GM21423 (cell line): Measurements from ENCODE around the gene ARFRP1.

Experiments used
- ATAC-seq: cut with Tn5 transposase; IDR thresholded peaks from one replicate; pipeline ENCODE4 v1.9.1; 2021; ENCODE audit warnings: mild to moderate bottlenecking, moderate library complexity; ENCODE audit not compliant: unreplicated experiment

ARFRP1 gene, protein sequence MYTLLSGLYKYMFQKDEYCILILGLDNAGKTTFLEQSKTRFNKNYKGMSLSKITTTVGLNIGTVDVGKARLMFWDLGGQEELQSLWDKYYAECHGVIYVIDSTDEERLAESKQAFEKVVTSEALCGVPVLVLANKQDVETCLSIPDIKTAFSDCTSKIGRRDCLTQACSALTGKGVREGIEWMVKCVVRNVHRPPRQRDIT

DNA sequence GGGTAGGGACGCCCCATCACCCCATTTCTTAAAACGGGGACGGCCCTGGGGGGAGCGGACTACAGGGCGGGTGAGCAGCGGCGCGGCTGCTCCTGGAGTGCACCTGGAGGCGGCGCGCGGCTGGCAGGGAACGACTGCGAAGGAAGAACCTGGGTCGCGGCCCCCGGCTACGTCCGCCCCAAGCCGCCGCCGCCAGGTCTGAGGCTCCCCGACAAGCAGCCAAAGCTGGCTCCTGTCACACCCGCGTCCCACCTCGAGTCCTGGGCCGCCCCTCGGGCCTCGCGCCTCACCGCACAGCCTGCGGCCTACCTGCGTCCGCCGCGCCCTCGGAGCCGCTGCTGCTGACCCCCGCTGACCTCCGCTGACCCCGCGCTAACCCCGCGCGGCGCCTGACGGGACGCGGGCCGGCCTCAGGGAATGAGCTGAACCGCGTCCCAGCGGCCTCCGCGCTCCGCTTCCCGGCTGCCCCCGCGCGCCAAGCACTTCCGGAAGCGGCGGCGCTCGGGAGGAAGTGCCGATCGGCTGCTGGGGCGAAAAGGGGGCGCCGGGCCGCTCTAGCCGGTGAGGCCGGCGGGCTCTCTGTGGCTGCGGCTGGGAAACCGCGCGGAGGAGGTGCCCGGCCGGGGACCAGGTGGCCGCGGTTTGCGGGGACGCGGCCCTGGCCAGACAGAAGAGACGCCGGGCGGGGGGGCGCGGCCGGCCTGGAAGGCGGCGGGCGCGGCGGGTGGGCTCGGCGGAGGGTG, at the start of gene ARFRP1, which contains the start of gene ZGPAT:
Gene ARFRP1 (minus strand): TSS at position 419 of the 743 bp plus-strand sequence. CDS start 885 bp downstream, outside the sequence.
Gene ZGPAT (plus strand): TSS at position 482 of the 743 bp plus-strand sequence. CDS start 542 bp downstream, outside the sequence.
- peak; percentile 75 for ATAC-seq

DNA sequence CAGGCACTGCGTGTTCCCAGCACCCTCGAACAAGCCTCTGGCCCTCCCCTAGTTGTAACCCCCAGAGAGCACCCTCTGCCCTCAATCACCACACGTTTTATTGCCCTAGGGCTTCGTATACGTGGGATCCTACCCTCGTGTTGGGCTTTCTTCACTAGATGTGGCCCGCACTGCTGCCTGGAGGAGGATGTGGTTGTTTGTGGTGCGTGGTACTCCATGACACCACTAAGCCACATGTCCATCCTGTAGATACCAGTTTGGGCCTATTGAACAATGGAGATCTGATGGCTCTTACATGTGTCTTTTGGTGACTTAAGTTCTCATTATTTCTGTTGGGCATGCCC, 48.8 kb upstream of the ARFRP1 start:
- ATAC-seq: no peak

DNA sequence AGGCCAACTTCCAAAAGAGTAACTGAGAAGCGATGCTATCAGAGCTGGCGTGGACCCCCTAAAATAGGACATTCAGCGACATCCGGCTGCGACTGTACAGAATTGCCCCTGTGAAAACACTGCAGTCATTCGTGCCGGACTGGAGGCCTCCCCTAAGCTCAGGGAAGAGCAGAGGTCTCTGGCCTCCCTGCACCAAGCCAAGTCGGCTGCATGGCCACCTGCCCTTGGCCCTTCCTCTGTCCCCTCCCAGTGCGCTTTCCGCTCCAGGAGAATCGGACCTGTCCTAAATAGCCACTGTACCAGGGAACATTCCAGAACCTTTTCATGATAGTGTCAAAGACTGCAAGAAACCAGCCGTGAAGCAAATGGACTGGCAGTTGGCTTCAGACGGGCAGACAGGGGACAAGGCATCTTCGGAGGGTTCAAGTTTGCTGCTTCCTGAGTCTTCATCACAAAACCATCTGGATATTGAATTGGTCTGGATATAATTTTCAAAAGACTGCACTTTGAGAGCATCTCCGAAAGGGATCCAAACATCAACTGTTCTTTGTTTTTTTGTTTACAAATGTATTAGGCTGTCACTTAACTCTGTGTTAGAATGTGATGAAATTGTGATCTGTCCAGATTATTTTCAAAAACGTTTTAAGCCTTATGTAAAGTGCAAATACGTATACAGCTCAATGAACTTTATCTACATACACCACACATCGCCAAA, 48.3 kb upstream of the ARFRP1 start:
- no peak for ATAC-seq

DNA sequence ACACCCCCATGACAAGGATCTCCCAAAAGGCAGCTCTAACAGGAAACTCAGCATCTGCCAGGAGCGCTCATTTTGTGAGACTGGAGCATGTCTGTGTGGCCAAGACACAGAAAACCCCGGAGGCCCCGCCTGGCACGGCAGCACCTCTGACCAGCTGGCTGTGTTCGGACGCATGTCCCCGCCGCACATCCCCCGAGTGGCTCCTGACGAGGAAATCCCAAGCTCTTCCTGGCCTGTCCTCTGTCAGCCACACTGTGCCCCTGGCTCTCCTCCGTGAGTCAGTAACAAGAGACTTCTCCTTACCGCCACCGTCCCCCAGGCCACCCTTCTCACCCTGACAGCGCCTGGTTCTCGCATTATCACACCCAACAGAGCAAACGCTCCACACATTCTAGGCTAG, 46.2 kb upstream of the ARFRP1 start:
- ATAC-seq: no peak

DNA sequence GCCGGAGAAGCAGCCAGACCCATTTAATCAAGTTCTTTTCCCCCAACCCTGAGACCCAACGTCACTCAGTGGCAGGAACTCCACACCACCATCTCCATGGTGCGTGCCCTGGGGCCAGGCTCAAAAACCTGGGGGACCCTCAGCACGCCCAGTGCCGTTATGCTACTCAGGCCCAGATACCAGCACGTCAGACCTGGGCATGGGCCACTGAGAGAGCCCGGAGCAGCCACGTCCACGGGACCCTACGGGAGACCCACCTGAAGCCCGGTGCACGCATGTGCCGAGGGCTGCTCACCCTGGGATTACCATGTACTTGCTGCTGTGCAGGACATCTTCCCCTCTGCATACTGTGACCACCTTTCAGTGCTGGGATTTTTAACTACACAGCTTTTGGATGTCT, 45.6 kb upstream of the ARFRP1 start:
- no peak for ATAC-seq

DNA sequence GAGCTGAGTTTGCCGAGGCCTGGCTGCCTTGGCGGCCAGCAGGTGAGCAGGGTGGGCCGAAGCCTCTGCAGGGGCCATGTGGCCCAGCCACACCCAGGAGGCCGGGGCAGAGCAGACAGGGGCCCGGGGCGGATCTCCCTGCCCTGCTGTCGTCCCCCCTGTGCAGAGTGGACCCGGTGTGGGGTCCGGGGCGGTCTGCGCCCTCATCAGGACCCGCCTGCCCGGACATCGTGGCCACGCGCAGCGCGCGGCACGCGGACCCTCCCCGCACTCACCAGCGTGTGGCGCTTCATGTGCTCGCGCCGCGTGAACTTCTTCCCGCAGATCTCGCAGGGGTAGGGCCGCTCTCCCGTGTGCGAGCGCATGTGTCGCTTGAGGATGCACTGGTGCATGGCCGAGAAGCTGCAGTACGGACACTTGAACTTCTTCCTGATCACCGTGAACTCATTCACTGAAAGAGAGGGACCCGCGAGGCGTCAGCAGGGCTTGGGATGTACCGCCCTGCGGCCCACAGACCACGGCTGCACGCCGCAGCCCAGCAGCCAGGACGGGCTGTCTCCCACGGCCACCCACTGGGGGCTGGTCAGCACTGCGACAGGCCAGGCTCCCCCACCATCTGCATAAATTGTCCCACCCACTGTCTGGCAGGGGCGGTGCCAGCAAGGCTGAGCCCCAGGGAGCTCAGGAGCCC, 44.8 kb upstream of the ARFRP1 start:
- no peak for ATAC-seq

DNA sequence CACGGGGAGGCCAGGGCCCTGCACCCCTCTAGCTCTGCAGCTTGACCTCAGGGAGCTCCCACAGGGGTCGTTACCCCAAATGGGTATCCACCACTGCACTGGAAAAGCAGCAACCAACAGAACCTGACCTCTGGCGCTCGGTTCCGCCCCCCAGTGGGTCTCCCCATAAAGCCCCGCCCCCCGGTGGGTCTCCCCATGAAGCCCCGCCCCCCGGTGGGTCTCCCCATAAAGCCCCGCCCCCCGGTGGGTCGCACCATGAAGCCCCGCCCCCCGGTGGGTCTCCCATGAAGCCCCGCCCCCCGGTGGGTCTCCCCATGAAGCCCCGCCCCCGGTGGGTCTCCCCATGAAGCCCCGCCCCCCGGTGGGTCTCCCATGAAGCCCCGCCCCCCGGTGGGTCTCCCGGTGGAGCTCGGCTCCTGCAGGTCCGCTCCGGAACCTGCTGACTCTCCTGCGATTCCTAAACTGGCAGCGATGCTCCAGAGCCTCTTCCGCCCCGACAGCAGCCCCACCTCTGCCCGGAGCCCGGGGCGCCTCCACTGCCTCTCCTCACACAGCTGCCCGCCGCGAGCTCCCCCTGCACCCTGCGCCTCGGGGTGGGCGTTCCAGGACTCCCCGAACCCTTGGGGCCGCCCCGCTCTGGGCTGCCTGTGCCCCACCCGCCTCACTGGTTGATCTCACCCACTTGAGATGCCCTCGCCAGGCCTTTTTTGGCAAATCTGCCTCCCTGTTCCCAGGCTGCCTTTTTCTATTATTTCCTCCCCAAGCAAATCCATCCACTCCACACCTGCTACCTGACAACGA, 43.9 kb upstream of the ARFRP1 start:
- no peak for ATAC-seq

DNA sequence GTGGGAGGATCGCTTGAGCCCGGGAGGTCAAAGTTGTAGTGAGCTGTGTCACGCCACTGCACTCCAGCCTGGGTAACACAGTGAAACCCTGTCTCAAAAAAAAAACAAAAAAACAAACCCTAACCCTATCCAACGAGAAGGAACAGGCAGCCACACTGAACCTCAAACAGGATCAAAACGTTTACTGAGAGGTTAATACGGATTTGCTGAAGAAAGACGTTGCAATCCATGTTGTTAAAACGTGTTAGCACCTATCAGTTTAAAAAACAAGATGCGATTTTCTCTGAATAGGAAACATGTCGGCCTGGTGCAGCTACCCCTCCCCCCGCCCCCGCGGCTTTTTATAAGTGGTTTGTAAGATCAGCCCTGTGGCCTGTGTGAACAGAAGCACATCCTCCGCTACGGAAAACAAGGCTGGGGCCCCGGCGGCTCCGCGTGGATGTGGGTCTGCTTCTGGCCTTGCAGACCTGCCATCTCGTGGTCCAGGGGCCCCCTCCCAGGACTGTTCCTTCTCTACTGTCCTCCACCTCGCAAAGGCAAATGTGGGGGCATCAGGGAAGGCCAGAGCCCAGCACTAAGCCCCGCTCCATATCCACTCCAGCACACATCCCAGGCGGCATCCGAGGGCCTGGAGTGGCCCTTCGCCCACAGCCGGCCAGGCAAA, 43.2 kb upstream of the ARFRP1 start:
- no peak for ATAC-seq

DNA sequence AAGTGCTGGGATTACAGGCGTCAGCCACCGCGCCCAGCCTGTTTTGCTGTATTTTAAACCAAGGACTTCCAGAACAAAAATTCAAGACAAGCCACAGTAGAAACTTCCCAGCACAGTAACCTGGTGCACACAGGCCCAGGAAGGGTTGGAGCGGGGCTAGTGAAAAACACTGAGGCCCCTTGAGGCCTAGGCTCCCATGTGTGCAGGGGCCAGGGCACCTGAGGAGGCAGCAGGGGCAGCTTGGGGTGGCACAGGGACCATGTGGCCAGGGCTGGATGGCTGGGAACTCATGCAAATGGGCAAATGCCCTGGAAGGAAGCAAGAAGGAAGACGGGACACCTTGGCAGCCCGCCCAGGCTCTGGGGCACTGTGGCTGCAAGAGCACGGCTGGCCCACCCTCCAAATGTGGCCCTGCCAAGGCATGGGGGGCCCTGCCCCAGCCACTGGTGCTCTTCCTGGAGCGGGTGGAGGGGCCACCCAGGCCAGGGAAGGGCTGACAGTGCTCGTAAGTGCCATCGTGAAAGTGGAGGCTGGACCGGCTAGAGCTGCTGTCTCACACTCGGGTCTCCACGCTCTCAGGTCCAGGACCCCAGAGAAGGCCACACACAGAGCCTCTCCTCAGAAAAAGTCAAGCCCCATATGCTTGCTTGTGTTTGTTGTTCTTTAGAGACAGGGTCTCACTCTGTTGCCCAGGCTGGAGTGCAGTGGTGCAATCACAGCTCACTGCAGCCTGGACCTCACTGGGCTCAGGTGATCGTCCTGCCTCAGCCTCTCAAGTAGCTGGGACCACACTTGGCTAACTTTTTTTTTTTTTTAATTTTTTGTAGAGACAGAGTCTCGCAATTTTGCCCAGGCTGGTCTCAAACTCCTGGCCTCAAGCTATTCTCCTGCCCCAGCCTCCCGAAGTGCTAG, 42.1 kb upstream of the ARFRP1 start:
- no peak for ATAC-seq

DNA sequence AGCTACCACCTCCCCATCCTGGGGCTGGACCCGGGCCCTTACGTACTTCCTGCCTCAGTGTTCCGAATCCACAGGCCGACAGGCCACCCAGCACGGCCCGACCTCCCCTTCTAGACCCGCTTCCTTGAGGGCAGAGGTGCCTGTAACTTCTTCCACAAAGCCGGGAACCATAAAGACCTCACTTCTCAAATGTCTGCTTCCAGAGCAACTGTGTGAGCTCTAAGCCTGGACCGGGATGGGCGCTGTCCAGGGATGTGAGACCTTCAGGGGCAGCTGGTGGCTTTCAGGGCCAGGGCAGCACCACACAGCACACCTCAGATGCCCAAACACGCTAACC, 41.1 kb upstream of the ARFRP1 start:
- no peak for ATAC-seq

DNA sequence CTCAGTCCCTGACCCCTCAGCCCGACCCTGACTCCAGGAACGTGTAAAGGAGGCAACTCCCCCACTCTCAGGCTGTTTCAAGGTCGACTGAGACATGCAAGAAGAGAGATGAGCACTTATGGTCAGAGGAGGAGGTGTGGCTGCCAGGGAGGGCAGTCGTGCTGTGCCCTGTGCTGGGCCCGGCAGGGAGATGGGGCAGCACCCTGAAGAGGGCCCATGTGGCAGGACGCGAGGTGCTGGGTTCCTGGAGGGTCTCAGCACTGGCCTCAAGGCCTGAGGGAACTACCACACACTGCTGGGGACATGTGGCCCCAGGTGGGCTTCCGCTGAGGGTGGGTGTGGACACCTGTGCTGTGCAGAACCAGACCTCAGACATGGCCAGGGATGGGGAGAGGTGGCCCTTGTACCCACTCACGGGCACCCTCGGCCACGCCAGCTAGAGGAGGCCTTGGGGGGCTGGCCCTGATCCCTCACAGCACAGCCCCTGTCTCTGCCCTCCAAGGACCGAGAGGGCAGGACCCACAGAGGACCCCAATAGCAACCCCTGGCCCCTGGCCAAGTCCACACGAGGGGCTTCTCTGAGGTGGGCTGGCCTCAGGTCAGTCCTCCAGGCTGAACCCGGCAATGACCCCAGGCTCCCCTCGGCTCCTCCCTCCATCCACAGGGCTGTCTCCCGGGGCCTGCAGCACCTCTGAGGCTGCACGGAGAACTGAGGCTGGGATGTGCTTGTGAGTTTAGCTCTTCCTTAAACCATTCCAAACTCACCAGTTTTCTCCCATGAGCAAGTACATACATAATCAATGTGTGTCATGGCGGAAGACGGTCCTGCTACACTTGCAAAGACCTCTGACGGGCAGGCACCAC, 40.5 kb upstream of the ARFRP1 start:
- ATAC-seq: no peak

DNA sequence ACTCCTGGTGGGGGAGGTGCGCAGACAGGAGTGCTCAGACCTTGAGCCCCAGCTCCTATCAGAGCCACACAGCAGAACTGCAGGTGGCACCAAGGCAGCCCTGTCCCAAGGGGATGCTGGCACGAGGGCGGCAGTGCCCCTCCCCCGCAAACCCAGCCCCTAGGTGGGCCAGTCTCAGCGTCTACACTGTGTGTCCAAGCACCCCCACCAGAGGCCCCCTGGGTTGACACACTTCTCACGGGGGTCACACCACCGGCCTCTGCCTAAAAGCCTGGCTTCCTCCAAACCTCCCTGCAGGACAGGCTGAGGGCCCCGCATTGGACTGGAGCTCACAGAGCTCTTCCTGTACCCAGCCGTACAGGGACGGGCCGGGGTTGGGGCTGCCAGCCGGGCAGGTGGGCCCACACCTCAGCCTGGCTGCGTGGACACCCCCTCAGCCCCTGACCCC, 39.9 kb upstream of the ARFRP1 start:
- no peak for ATAC-seq

DNA sequence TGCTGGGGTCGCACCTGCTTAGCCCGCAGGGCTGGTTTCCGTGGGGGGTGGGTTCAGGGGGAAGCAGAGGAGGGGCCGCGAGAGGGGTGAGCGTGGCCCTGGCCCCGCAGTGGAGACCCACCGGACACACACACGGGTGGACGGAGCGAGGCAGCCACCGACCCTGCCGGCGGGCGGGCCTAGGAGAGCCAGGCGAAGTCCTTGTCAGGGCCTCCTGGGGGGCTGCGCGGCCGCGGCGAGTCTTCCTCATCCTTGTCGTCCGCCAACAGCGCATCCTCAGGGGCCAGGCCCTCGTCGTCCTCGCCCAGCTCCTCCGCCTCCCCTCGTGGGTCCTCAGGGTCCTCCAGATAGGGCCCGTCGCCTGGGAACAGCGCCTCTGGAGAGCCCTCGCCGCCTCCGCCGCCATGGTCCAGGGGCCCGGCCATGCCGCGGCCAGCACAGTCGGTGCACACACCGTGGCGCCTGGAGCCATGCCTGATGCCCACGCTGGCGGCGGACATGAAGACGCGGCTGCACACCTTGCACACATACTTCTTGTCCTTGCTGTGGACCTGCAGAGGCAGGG, 39.1 kb upstream of the ARFRP1 start:
- ATAC-seq: no peak

DNA sequence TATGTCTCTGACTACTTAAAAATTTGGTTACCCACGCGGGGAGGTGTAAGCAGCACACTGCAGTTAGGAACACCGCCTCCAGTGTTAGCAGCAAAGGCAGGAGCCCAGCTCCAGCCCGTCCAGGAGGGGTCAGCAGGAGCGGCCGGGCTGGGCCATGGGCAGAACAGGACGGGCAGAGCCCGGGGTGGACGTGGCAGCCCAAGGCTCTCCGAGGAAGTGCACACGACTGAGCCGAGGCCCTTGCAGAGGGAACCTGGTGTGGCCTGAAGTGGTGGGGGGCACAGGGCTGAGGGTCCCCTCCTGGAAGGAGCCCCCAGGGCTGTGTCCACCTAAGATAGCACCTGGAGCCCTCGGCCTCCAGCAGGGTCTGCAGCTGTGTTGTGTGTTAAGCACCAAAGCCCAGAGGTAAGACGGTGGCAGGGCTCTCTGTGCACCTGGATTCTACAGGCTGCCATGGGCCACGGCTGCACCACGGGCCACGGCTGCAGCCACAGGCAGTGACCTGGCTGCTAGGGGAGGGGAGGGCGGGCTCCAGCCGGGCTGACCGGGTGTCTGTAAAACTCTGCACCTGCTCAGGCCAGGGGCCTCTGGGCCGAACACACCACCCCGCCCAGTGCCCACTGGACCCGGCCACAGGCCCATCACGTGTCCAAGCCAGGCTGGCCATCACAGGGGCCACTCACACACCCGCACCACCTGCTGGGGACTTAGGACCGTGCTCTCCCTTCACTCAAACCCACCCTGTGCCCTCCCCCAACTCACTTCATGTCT, 38.4 kb upstream of the ARFRP1 start:
- no peak for ATAC-seq

DNA sequence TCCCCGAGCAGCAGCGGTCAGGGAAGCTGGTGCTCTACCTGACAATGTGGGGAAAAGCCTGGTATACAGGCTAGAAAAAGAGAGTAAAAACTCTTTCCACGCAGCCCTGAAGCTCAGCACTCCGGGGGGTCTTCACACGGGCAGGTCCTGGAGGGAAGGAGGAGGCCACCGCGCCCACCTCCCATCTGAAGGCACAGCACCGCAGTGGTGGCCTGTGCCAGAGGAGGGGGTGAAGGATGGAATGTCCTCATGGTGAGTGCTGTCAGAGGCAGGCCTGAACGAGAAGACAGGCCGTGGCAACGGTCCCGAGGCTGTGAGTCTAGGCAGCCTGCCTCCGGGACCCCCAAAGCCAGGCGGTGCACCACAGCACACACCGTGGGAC, 37.6 kb upstream of the ARFRP1 start:
- ATAC-seq: no peak

DNA sequence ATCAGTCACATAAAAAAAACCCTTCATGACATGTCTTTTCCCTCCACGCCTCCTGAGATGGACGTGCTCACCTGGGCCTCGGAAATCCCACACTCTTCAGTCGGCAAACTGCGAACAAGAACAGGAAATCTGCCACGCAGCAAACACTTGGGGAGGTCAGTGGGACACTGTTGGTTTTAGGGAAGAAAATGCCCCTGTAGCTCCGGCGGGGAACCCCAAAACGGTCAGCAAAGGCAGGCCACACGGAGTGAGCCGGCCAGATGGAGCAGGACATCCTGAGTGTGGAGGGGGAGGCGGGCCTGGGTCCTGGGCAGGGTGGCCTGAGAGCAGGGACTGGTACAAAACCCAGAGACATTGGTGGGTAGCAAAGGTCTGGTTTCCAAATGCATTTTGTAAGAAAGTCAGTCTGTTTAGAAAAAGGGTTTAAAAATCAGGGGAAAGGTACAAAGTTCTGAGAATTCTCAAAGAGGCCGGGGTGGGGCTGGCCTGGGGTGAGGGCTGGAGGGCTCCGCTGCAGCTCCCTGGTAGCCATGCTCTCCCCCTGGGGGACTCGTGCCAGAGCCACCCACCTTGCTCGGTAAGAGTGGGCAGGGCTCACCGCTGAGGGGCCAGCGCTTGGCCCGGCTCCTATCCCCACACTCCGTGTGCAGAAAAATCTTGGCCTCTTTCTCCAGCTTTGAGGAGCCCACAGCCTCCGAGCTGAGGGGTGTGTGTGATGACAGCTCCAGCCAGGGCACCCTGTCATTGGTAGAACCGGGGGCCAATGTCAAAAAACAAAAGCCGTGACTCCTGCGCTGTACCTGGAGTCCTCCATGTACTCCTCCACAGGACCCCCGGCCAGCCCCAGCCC, 37.0 kb upstream of the ARFRP1 start:
- ATAC-seq: no peak
